SK-N-MC (cell line): ENCODE results near the gene ZNF580.

Experiments used
- EZH2 ChIP-seq: fragments of 200-600 bp; sonication (generic); IDR thresholded peaks from one replicate; pipeline ENCODE4 v1.6.1; 2017; ENCODE audit warnings: antibody characterized with exemption
- FOXP2 ChIP-seq: optimal IDR thresholded peaks from 2 replicates; pipeline ENCODE3; 2011; ENCODE audit warnings: mild to moderate bottlenecking, moderate library complexity; ENCODE audit not compliant: insufficient read depth; ENCODE audit errors: extremely low read length, control extremely low read depth
- POLR2AphosphoS5 ChIP-seq: IDR thresholded peaks from 2 replicates; pipeline ENCODE4 v1.6.1; 2012; ENCODE audit warnings: mild to moderate bottlenecking, low read depth, low read length, borderline replicate concordance

- TF ChIP-seq POLR2AphosphoS5: peak; percentile 19; the same call in 1 of the 2 replicates
- TF ChIP-seq EZH2: no peak
- TF ChIP-seq FOXP2: no peak
Measured at GRCh38 chr19:55642153-55643002, 1.6 kb downstream of the ZNF580 start.
